GM12874 (cell line): Measurements from ENCODE around the gene SLC27A2.

Source experiments
- CTCF ChIP-seq: IDR thresholded peaks from 2 replicates; pipeline ENCODE4 v1.5.1; 2011; ENCODE audit warnings: low read depth, mild to moderate bottlenecking, control low read depth, low read length, moderate library complexity; ENCODE audit not compliant: insufficient read depth

The SLC27A2 gene

GRCh38 chr15:50224606-50225005 is 42.6 kb downstream of the SLC27A2 start:
- TF ChIP-seq CTCF, result no peak

- TF ChIP-seq CTCF, result no peak
Observed at GRCh38 chr15:50225057-50225456, 43.1 kb downstream of the SLC27A2 start.

GRCh38 chr15:50225938-50226337 is 43.9 kb downstream of the SLC27A2 start:
- no peak for TF ChIP-seq CTCF

- TF ChIP-seq CTCF, result no peak
Observed at GRCh38 chr15:50227076-50227475, 45.1 kb downstream of the SLC27A2 start.

GRCh38 chr15:50228866-50229265 is 46.9 kb downstream of the SLC27A2 start:
- no peak for TF ChIP-seq CTCF

- no peak for TF ChIP-seq CTCF
Observed at GRCh38 chr15:50229336-50229735, 47.3 kb downstream of the SLC27A2 start.

- TF ChIP-seq CTCF, result no peak
Observed at GRCh38 chr15:50231761-50232160, 49.8 kb downstream of the SLC27A2 start.

GRCh38 chr15:50232791-50233190 is 50.8 kb downstream of the SLC27A2 start:
- no peak for TF ChIP-seq CTCF
